Omental fat pad (tissue), 4 donors: ENCODE data around the gene MYO5C. TPM values are rescaled to one million over a fixed set of nuclear protein-coding genes. Genes with fewer than 3 reads are reported as not detected.
A peak's percentile ranks its signal among the peaks of the same experiment; 100 is the strongest.

ENCODE experiments used
- ATAC-seq: fragments of 150-250 bp; one replicate; pipeline ENCODE4 v1.9.1; 2016; ENCODE audit warnings: mild to moderate bottlenecking, moderate library complexity; ENCODE audit not compliant: low FRiP score
- DNase-seq: peaks from one replicate; pipeline ENCODE4 v3.0.0-alpha.2; 2019; ENCODE audit warnings: low spot score
- small RNA-seq: library from RNA; depleted of rRNA; stranded (forward); fragments of <200 nt; gene quantifications from one replicate; pipeline ENCODE3, GENCODE V24; 2016
- total RNA-seq, 4 donors: library from RNA; depleted of rRNA; stranded (reverse); fragments of >200 nt; gene quantifications; one replicate each; pipeline ENCODE4 v1.1.0, GENCODE V29; 2016
- TF ChIP-seq, protein P1 (sequence below), 3 donors: fragments of 450-650 bp; IDR thresholded peaks; one replicate each; pipeline ENCODE4 v1.5.1; 2016 to 2017; ENCODE audit warnings: antibody characterized with exemption in 3 of 3, mild to moderate bottlenecking in 3 of 3, moderate library complexity in 2 of 3

Gene MYO5C
- total RNA-seq, 4 donors from 2014 or later = 7.7 to 58.3 (median 15.5) TPM

DNA sequence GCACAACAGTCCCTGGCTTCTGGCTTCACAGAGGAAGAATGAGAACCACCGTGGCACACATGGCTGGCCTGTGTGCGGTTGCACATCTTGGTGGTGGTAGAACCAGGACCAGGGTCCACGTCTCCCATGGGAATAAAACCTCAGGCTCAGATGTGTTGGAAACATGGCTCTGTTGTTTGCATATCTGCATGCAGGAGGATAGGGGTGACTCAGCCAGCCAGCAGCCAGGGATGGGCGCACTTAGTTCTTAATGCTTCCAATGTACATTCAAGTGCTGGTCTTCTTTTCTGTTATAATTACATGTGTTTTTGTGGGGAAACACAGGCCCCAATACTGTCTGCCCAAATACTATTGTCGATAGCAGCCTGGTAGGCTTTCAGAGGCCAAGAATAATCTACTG is 147.2 kb downstream of the MYO5C start:
- DNase-seq (no peak), ATAC-seq (no peak)
- TF ChIP-seq, protein P1, sequence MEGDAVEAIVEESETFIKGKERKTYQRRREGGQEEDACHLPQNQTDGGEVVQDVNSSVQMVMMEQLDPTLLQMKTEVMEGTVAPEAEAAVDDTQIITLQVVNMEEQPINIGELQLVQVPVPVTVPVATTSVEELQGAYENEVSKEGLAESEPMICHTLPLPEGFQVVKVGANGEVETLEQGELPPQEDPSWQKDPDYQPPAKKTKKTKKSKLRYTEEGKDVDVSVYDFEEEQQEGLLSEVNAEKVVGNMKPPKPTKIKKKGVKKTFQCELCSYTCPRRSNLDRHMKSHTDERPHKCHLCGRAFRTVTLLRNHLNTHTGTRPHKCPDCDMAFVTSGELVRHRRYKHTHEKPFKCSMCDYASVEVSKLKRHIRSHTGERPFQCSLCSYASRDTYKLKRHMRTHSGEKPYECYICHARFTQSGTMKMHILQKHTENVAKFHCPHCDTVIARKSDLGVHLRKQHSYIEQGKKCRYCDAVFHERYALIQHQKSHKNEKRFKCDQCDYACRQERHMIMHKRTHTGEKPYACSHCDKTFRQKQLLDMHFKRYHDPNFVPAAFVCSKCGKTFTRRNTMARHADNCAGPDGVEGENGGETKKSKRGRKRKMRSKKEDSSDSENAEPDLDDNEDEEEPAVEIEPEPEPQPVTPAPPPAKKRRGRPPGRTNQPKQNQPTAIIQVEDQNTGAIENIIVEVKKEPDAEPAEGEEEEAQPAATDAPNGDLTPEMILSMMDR (IDR thresholded peaks at IDR 0.05) = no peak

DNA sequence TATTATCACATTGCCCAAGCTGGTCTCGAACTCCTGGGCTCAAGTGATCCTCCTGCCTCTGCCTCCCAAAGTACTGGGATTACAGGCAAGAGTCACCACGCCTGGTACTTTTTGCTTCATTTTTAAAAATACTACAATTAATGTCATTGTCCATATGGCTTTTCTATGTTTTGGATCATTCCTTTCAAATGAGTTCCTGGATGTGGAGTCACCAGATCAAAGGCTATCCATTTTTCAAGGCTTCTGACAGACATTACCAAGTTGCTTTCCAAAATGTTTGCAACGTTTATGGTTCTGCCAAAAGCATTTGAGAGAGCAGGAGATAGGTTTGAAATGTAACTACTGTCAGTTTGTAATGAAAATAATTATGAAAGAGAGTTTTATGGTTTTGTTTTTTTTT is 148.8 kb downstream of the MYO5C start:
- ATAC-seq = no peak
- DNase-seq = no peak
- TF ChIP-seq, protein P1 (IDR thresholded peaks at IDR 0.05) = no peak

DNA sequence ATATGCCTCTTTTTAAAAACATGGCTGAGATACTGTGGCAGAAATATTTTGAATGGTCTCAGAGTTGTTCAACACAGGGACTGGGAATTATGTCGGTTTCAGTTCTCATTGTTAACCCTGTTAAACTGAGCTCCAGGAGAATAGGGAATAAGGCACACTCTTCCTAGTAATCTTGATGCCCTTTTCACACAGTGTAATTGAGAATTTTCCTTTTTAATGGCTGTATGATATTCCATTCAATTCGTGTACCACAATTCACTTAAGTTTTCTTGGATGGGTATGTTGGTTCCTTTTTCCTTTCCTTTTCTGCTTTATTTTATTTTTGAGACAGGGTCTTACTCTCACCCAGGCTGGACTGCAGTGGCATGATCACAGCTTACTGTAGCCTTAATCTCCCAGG is 149.3 kb downstream of the MYO5C start:
- DNase-seq (no peak), ATAC-seq (no peak)
- TF ChIP-seq, protein P1 (IDR thresholded peaks at IDR 0.05) = no peak

GRCh38 chr15:52144656-52145178 is 150.9 kb downstream of the MYO5C start:
- DNase-seq = no peak
- no peak for ATAC-seq
- TF ChIP-seq, protein P1 (IDR thresholded peaks at IDR 0.05) = no peak

- ATAC-seq (peak; percentile 65), DNase-seq (no peak)
- TF ChIP-seq, protein P1 (IDR thresholded peaks at IDR 0.05) = no peak
Measured at GRCh38 chr15:52143873-52144272, 151.7 kb downstream of the MYO5C start.

Small RNA genes lying within 50 kb of the gene (small RNA-seq; reads per million reads assigned to genes)
- gene MIR1266 = 0.39 reads per million
- gene RF00019 = not detected

Other genes with a start within 250 kb of the MYO5C start
- under 1 TPM in 2 of 4 donors, not detected in 2; 0.56 to 0.72 TPM for gene BCL2L10, start 183.0 kb downstream of the MYO5C start, total RNA-seq
- 10 to 100 TPM; 17.2 to 27.1 (median 19.3) TPM for gene GNB5, start 104.4 kb downstream of the MYO5C start, total RNA-seq
- 10 to 100 TPM; 45.5 to 81.6 (median 65.5) TPM for gene MYO5A, start 233.1 kb upstream of the MYO5C start, total RNA-seq